Activated CD4-positive, alpha-beta T cell treated with anti-CD3 and anti-CD28 coated beads for 24 hours (primary cell): ENCODE data around the gene FKBP15.
A peak's percentile ranks its signal among the peaks of the same experiment; 100 is the strongest.
"Not testable (repeated sequence)": the region's sequence is repeated elsewhere in the genome, so short reads cannot be mapped to it uniquely, and the experiment has no call there.

Source experiments
- DNase-seq, 2 donors: peaks; one replicate each; pipeline ENCODE4 v3.0.0-alpha.2; 2020; ENCODE audit warnings: low read depth in 2 of 2

Gene FKBP15

DNA sequence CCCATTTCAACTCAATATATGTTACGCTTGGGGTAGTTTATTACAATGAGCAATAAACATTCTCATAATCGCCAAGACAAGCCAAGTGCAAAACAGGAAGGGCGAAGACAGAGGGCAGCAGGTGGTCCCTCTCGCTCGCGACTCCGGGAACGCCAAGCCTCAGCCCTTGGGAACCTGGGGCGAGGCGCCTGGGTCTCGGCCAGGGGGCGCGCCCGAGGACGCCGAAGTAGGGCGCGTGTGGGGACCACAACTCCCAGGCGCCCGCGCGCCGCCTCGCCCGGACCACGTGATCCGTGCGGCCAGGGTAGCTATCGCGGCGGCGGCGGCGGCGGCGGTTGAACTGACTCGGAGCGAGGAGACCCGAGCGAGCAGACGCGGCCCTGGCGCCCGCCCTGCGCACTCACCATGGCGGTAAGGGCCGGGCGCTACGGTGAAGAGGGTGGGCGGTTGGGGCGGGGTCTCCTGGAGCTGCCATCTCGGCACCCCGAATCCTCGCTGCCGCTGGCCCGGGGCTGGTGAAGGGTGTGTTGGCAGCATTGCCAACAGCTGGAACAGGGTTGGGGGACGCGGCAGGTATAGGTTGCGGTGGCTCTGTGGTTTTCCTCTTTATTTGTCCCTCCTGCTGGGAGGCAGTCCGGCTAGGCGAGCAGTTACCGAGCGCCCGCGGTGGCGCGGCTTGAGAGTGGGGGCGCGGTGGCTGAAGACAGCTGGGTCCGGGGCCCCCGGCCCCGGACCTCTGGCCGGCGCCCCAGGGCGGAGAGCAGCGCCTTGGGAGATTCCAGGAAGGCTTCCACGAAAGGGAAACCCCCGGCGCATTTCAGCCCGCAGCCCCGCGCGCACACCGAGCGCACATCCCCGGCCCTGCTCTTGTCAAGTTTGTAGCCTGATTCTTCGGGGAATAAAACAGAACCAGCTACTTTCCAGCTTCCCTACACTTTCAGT is 70.1 kb downstream of the FKBP15 start, which contains the start of gene SLC31A2:
Gene SLC31A2, plus strand, starts transcription at position 338 of the 942 bp plus-strand sequence. Its CDS starts 68 bp downstream, at position 406.
- DNase-seq = peak; percentile 79 to 88

DNA sequence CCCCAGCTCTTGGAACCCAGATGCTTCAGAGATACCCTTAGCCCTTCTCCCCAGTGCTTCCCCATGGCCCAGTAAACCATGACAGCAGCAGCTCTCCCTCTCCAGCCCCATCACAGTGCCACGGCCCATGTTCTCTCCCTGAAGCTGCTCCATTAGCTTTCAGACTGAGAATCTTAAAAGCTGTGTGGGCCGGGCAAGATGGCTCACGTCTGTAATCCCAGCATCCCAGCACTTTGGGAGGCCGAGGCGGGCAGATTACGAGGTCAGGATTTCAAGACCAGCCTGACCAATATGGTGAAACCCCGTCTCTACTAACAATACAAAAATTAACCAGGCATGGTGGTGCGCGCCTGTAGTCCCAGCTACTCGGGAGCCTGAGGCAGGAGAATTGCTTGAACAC is 71.5 kb downstream of the FKBP15 start:
- not testable (repeated sequence) for DNase-seq

DNA sequence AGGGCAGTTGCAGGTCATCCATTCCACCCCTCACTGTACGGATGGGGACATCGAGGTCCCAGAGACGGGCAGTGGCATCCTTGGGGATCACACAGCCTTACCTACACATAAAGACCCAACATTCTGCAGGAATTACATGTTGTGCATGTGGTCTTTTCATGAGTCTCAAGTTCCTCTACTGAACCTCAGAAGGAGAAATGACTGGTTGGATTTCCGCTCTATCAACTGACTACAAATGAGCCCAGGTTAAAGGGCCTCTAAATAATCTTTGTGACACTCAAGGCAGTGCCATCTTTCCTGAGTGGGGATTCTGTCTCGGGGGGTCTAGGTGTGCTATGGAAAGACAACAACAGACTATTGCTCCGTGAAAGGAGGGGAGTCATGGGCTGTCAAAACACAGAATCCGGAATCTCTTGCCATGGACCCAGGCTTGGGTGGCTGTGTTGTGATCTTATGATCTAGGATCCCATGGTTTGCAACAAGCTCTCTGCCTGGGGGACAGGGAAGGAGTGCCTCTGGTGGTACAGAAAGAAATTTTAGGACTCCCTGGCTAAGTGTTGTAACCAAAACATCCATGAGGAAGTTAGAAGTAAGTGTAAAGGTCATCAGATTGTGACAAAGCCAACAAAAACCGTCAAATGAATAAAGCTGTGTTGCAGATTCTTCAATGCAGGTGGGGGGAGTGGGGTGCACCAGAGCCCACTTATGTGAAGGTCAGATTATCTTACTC is 72.1 kb downstream of the FKBP15 start:
- no peak for DNase-seq

DNA sequence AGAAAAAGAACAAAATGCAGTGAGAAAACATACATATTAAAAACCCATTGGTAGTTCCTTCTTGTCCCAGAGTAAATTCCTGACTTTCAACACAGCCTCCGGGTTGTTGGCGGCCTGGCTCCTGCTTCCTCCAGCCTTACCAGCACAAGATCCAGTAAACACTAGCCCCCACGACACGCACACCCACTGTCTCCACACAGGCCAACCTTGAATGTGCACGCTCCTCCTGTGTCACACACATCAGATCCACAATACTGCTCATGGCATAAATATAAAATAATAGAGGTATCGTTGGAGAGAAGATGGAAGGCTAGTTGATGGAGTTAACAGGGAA is 72.7 kb downstream of the FKBP15 start:
- no peak for DNase-seq

DNA sequence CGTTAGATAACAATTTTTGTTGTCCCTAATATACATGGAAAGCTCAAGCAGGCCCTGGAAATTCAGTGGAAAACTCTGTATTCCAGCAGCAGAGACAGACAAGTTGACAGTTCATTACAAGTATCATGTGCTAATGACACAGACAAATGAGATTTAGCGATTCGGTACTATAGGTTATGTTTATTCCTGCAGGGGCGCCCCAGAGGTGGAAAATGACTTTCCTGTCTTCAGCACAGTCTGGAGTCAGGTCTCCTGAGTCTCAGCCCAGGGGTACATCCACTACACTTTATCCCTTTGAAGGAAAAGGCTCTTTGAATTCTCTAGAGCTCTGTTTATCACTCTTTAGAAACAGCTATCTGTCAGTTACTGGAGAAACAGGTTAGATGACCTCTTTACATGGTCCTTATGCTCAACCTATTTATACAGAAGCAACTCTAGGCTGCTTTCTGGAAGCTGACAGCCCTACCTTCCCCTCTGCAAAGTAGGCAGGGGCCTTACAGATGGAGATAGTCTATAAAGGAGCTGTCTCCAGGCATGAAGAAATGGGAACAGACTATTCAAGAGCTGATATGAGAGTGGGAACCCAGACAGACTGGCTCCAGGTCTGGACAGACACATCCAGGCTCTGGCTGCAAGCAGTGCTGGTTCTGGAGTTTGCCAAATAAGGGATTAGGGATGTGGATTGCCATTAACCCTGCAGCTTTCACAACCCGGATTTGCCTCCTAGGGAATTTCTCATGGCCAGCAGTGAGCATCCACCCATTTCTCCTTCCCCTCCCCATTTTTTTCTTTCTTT is 77.4 kb downstream of the FKBP15 start:
- DNase-seq = no peak

DNA sequence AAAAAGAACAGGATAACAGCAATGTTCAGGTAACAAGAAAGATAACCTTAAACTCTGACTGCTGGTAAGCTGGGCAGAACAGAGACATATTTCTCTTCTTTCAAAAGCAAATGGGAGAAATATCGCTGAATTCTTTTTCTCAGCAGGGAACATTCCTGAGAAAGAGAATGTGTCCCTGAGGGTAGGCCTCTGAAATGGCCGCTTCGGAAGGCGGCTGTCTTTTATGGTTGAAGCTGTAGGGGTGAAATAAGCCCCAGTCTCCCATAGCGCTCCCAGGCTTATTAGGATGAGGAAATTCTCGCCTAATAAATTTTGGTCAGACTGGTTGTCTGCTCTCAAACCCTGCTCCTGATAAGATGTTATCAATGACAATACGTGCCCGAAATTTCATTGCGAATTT is 80.2 kb downstream of the FKBP15 start:
- DNase-seq = not testable (repeated sequence)

DNA sequence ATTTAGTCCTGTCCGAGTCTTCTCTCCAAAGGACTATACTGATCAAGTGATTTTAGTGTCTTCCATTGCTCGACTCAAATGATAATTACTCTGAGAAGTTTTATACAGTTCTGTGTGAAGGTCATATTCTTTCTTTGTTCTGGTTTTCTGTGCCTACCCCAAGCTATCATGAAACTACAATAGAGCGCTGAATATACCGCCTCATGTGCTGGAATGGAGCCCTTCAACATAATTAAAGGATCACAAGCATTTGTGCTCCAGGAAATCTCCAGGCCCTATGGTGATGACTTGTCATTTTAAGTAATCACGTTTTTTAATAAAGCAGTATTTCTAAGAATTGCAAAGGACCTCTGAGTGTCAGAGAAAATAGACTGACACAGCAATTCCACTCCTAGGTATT is 81.1 kb downstream of the FKBP15 start:
- no peak for DNase-seq

DNA sequence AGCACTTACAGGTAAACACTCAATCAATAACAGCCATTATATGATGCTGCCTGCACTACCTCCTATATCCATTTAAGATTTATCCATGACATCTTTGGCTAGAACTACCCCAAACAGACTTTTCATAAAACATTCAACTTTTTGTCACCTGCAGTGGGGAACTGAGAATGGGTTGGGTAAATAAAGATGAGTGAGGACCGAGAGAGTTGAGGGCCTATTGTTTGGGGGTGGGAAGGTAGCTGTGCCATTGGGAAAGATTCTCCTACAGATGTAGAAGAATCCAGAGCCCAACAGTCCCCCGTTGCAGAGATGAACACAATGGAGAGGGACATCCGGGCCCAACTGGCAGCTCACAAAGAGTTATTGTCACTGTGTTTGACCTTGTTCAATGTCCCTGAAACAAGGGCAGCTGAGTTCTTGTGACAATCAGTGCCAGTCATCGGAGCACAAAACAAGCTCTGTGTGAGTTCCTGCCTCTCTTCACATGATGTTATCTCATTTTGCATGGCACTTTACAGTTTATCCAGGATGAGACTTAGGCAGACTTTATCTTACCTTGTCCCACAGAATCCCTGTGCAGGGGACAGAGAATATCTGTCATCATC is 81.8 kb downstream of the FKBP15 start:
- DNase-seq = no peak

DNA sequence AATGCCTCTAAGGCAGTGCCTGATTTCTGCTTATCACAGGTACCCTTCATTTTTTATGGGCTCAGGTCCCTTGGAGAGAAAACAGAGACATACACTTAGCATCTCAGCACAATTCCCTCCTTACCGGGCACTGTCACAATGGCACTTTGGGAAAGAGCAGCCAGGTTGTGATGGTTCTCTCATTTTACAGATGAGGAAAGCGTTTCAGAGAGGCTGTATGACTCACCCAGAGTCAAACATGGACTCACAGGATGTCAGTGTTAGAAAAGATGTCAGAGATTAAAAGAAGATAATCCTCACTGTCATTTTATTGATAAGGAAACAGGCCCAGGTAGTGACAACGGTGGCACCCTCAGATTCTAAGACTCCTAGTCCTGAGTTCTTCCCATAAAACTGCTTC is 82.3 kb downstream of the FKBP15 start:
- no peak for DNase-seq

DNA sequence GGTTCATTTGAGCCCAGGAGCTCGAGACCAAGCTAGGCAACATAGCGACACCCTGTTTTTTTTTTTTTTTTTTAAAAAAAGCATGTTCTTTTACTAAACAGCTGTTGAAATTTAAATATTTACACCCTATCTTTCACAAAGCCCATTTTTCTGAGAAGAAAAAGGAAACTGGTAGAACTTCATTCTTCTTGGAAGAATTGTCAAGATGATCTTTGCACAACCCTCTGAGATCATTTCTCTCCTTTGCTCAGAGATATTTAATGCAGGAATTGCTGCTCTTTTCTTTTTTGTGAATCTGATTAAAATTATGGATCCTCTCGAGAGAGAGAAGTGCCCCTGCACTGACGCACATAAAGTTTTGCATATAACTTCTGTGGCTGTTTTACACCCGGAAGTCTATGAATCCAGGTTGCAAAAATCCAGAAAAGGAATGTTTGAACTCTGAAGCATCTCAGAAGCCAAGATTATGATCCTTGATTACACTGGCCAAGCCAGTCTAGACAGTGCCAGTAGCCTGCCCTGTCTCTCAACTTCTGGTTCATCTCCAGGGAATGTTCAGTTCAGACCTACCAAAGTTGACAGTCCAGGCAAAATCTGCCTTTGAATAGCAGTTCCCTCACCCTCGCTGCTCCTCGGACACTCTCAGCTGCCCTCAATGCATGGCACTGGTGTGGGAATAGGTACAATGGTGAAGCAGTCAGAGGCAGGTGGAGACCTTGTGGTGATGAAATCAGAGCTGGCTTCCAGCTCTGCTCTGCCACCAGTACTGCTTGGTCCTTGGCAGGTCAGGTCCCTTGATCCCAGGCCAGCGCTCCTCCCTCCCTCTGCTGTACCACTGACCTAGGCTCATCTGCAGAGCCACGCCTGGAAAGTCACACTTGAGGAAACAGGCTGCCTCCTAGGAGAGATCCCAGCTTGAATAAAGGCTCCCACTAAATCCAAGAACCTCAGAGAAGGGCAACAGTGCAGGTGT is 83.6 kb downstream of the FKBP15 start:
- no peak for DNase-seq

DNA sequence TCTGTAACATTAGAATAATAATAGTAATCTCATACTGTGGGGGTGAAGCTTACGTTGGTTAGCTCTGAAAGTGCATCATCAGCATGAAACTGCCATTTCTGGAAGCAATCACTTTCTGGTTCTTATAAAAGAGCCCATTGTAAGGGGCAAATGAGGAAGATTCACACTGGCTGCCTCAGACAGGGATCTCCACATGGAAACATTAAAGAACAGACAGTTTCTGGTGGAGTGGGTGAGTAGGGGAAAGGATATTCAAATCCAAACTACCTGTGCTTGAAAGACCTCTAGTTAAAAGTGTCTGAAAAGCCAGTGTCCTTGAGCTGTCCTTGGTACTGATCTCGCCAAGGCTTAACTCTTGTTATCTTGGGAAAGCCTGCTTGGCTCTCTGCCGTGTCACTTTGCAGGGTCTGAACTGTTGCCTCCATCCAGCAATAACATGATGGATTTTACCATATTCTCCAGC is 89.4 kb downstream of the FKBP15 start:
- DNase-seq = no peak

DNA sequence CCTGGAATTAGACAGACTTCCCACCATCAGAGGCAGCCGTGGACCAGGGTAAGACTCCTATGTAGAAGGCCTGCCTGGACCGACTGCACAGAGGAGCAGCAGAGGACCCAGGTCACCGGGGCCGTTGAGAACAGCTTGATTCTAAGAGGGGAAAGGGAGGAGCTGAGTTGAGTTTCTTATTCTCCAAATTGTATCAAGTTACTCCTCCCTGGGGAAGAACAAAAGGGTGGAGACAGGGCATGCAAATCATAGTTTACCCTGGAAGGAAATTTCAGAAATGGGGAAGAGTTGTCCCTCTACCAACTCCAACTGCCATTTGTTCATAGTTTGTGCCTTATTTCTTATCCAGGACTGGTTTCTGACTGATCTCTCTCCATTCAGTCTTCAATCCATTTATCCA is 91.2 kb downstream of the FKBP15 start:
- DNase-seq = no peak

DNA sequence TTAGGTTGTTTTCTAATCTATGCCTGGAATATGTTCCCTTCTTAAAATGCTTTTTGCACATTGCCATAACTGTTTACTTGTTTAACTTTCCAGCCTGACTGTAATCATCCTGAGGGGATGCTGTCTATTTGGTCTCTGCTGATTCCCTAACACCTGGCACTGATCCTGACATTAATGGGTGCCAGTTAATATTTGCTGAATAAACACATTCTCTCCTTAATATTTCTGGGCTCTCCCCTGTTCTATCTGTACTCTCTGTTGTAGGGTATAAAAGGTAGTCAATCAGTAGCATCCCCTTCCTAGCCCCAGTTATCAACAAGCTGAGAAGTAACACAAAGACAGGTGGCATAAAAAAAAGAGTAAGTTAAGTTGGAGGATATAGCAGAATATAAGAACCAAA is 91.6 kb downstream of the FKBP15 start:
- no peak for DNase-seq

DNA sequence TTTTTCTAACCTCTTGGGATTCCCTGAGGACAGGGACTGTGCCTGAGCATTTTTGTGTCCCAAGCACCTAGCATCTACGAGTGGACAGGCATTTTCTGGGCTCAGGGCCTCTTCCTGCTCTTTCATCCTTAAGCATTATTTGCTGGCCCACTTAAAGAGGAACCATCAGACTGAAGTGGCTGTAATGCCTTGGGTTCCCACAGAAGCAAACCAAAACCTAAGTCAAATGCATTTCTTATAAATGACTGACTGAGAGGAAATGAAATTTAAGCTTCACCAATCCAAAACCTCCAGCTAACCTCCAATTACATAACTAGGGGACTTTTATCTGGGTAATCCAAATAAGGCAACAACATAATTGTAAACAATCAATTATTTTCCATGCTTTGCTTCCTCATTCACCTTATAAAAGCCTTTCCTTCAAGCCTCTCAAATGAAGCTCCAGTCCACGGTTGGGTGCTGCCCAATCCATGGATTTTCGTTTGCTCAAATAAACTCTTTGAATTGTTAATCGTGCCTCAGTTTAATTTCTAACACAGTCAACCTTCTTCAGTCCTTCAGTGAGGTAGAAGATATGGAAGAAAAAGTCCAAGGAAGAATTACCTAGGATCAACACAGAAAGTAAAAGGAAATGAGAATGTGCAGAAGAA is 95.6 kb downstream of the FKBP15 start:
- no peak for DNase-seq

DNA sequence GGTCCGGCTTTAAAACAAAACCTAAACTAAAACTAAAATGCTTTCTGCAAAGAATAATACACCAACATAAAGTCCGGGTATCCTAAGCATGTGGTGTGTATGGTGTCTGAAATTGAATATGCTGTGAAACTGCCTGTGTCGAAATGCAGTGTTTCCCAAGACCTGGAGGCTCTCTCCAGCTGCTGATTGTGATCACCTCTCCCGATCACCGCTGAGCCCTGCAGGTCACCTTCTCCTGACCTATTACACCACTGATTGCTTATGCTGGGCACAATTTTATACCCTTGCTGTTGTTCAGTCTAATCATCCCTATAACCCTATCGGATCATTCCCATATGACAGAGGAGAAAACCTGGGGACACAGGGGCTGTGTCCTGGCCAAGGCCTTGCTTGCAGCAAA is 102.2 kb downstream of the FKBP15 start:
- not testable (repeated sequence) for DNase-seq
